Measurements from ENCODE around the gene AHDC1.

DNA sequence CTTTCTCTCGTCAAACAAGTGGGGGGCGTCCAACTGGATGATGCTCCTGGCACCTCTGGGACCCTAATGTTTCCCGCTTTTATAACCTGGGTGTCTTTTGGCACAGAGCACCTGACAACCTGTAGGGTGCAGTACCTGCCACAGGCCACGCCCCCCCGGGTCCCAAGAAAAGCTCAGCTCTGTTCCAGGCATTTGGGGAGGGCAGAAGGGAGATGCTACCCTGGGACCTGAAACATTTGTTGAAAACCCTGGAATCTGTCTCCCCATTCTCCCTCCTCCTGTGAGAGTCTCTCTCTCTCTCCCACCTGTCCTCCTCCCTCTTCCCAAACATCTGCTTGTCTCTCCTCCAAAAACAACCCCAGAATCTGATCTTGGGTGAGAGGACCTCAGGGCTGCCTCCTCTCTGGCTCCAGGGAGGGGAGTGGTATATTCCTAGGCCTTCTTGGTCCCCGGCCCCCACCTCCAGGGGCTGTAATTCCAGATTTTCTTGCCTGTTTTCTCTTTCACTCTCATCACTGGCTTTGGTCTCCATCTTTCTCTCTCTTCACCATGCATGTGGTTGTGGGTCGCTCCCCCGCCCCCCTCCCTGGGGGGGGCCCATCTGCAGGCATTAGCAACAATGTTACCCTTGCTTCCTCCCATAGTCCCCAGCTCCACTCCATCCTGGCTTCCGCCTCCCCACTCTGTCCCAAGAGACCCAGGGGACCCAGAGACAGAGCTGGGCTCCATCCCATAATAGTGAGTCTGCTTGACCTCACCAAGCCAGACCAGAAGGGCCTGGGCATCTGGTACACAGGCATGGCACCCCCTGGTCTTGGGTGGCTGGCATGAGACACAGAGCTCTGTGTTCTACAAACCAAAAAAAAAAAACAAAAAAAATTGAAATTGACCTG lies 4.1 kb downstream of the AHDC1 start:
- TF ChIP-seq CTCF (IDR thresholded peaks at IDR 0.05; ENCODE audit: borderline replicate concordance, extremely low read depth, low read length, poor library complexity, severe bottlenecking) (no peak), EZH2 (IDR thresholded peaks at IDR 0.05; ENCODE audit: borderline replicate concordance, low read depth, low read length, severe bottlenecking) (no peak)
